ENCODE measurements around the gene NPAS2. TPM values are rescaled to one million over a fixed set of nuclear protein-coding genes. Genes with fewer than 3 reads are reported as not detected.

NPAS2 gene
- total and polyA plus RNA-seq, 12 donors = 4.7 to 51.3 (median 17.6) TPM

GRCh38 chr2:101012054-101012705 is 192.2 kb downstream of the NPAS2 start:
- WGBS, 4 donors = 45 to 60% (median 51%) methylated on average over 8 of the region's 8 CpGs
- peaks cover 0 to 1% of the 10 kb centered on the region in 2 donors for H3K4me1 ChIP-seq (replicated peaks in 1 of 2)
- H3K9me3 ChIP-seq (replicated peaks in 1 of 3) = no peaks in the 10 kb centered on the region
- H3K27ac ChIP-seq = no peak overlapping the region
- H3K27me3 ChIP-seq = no peaks in the 10 kb centered on the region
- DNase-seq = peak in 1 of 7 donors; percentile 13
- no peak overlapping the region for H3K4me3 ChIP-seq
- H3K36me3 ChIP-seq (replicated peaks in 1 of 2) = peaks cover 0 to 33% of the 10 kb centered on the region in 2 donors
- TF ChIP-seq CTCF (IDR thresholded peaks at IDR 0.05) (no peak), POLR2A (IDR thresholded peaks at IDR 0.05) (no peak)
- intact Hi-C loops (cut with DNase I) = loop anchor here in 1 of 2 donors (5.0 kb wide), 2 partner anchors 140 to 190 kb away; partner anchors contain the start of gene TBC1D8

GRCh38 chr2:101012706-101013181 is 192.8 kb downstream of the NPAS2 start:
- Histone ChIP-seq H3K36me3 (replicated peaks in 1 of 2) (peaks cover 0 to 28% of the 10 kb centered on the region in 2 donors), H3K27me3 (no peaks in the 10 kb centered on the region), H3K27ac (no peak overlapping the region), H3K4me1 (replicated peaks in 1 of 2) (no peaks in the 10 kb centered on the region), H3K9me3 (replicated peaks in 1 of 3) (no peaks in the 10 kb centered on the region), H3K4me3 (no peak overlapping the region)
- intact Hi-C loops (cut with DNase I) = loop anchor here in 1 of 2 donors (5.0 kb wide), 2 partner anchors 140 to 190 kb away; partner anchors contain the start of gene TBC1D8
- 28 to 32% (median 31%) methylated on average over 5 of the region's 5 CpGs for WGBS, 4 donors
- TF ChIP-seq CTCF (IDR thresholded peaks at IDR 0.05) (peak; percentile 78 to 91 (median 85)), POLR2A (IDR thresholded peaks at IDR 0.05) (no peak)
- peak in 6 of 7 donors; percentile 27 to 65 (median 42) for DNase-seq

- intact Hi-C loops (cut with DNase I) = loop anchor here in 1 of 2 donors (5.0 kb wide), 2 partner anchors 138 to 188 kb away; partner anchors contain the start of gene TBC1D8
- no peak overlapping the region for H3K4me3 ChIP-seq
Measured at GRCh38 chr2:101014264-101014857, 194.4 kb downstream of the NPAS2 start.

More at GRCh38 chr2:101014264-101014857, 194.4 kb downstream of the NPAS2 start:
- Histone ChIP-seq H3K4me1 (replicated peaks in 1 of 2) (no peaks in the 10 kb centered on the region), H3K27me3 (no peaks in the 10 kb centered on the region), H3K36me3 (replicated peaks in 1 of 2) (peaks cover 0 to 23% of the 10 kb centered on the region in 2 donors), H3K9me3 (replicated peaks in 1 of 3) (no peaks in the 10 kb centered on the region), H3K27ac (no peak overlapping the region)
- TF ChIP-seq POLR2A (IDR thresholded peaks at IDR 0.05) (no peak), CTCF (IDR thresholded peaks at IDR 0.05) (no peak)
- no peak for DNase-seq
- 92 to 97% (median 93%) methylated on average over 6 of the region's 6 CpGs for WGBS, 4 donors

Data from adrenal gland (tissue), 12 donors.